Lower leg skin (tissue), 4 donors: ENCODE measurements around the gene KCNQ4. TPM values are rescaled to one million over a fixed set of nuclear protein-coding genes. Genes with fewer than 3 reads are reported as not detected.

ENCODE experiments used
- DNase-seq, 2 donors: peaks; one replicate each; pipeline ENCODE4 v3.0.0-alpha.2; 2019; ENCODE audit warnings: low spot score in 2 of 2
- H3K4me3 ChIP-seq: fragments of 200-600 bp; sonication (generic); 2 replicates; pipeline ENCODE4 v1.5.1; 2017; ENCODE audit warnings: mild to moderate bottlenecking, low read depth; ENCODE audit not compliant: poor library complexity, severe bottlenecking
- POLR2A ChIP-seq, 2 donors: fragments of 450-650 bp; IDR thresholded peaks; one replicate each; pipeline ENCODE4 v1.6.1; 2016 to 2017; ENCODE audit warnings: antibody characterized with exemption in 2 of 2, mild to moderate bottlenecking in 1 of 2, moderate library complexity in 1 of 2
- WGBS, 2 donors: methylation state at CpG; one replicate each; pipeline ENCODE4 v1.1.5; 2018; 5-methylcytosine and 5-hydroxymethylcytosine counted together
- intact Hi-C: fragments of 100-400 bp; cut with DNase I; formaldehyde crosslinking; loops from one replicate; pipeline ENCODE4 v1.15.0; 2023; ENCODE audit warnings: low total_unique reads
- total RNA-seq, 4 donors: library from RNA; depleted of rRNA; stranded (reverse); fragments of >200 nt; gene quantifications; one replicate each; pipeline ENCODE4 v1.1.0, GENCODE V29; 2016
- TF ChIP-seq, protein P1 (sequence below), 3 donors: fragments of 450-650 bp; IDR thresholded peaks; one replicate each; pipeline ENCODE4 v1.5.1; 2016; ENCODE audit warnings: antibody characterized with exemption in 3 of 3, mild to moderate bottlenecking in 3 of 3, moderate library complexity in 2 of 3

The KCNQ4 gene
- total RNA-seq, 4 donors from 2014 or later = 1.3 to 2.7 (median 2.0) TPM

DNA sequence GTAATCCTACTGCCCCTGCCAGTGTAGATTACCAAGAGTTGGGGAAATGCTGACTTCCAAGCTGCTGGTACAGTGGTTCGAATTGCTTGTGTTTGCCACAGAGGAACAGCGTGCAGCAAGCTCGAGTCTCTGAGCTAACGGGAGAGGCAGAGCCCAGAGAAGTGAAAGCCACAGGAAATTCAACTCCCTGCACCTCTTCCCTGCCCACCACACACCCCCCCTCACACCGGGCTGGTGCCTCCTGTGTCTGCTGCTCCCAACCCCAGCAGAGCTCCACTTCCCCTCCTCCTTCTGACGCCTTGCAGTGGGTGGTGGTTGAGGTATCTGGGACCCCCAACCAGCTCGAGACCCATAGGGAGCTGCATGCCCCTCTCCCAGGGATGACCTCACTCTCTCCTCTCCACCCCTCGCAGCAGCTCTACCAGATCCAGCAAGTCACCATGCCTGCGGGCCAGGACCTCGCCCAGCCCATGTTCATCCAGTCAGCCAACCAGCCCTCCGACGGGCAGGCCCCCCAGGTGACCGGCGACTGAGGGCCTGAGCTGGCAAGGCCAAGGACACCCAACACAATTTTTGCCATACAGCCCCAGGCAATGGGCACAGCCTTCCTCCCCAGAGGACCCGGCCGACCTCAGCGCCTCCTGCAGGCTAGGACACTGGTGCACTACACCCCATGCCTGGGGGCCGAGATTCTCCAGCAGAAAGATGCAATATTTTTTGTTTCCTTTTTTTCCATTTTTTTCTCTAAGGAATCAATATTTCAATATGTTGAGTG, 13.1 kb upstream of the KCNQ4 start:
- 61 to 69% methylated on average over 18 of the region's 18 CpGs for WGBS, 2 donors
- TF ChIP-seq, protein P1, sequence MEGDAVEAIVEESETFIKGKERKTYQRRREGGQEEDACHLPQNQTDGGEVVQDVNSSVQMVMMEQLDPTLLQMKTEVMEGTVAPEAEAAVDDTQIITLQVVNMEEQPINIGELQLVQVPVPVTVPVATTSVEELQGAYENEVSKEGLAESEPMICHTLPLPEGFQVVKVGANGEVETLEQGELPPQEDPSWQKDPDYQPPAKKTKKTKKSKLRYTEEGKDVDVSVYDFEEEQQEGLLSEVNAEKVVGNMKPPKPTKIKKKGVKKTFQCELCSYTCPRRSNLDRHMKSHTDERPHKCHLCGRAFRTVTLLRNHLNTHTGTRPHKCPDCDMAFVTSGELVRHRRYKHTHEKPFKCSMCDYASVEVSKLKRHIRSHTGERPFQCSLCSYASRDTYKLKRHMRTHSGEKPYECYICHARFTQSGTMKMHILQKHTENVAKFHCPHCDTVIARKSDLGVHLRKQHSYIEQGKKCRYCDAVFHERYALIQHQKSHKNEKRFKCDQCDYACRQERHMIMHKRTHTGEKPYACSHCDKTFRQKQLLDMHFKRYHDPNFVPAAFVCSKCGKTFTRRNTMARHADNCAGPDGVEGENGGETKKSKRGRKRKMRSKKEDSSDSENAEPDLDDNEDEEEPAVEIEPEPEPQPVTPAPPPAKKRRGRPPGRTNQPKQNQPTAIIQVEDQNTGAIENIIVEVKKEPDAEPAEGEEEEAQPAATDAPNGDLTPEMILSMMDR (IDR thresholded peaks at IDR 0.05) = no peak
- TF ChIP-seq POLR2A (IDR thresholded peaks at IDR 0.05) = no peak
- H3K4me3 ChIP-seq = no peak overlapping the region
- intact Hi-C loops = no loop called here
- DNase-seq = peak in 1 of 2 donors; percentile 82

DNA sequence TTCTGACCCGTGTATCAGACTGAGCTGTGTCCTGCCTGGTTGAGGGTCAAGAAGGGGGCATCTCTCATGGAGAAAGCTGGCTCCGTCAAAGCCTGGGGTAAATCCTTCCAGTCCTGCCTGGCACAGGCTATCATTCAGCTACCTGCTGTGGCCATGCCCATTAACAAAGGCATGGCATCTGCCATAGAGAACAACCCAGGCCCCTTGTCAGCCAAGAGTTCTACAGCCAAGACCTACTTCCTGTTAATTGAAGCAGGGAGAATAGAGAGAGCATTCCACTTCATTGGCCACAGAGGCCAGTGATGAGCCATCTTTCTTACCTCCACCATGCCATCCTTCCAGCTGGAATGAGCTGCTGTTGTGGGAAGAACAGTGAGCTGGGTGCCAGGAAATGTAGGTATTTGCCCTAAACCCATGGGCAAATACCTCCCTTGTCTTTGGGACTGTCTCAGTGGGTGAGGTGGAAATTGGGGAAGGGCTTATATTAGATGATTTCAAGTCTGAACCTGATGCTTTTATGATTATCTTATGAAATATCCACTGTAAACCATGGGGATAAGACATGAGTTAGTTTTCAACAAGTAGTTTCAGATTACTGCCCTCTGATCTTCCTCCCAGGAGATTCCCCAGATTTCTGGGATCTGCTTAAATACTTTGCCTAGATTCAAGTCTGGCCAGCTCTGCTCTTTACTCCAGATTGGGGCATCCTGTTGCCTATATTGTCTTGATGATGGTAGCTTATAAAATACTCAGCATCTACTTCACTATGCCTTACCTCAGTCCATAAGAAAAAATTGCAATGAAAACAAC, 11.2 kb upstream of the KCNQ4 start:
- peak in 1 of 2 donors; percentile 70 for DNase-seq
- TF ChIP-seq POLR2A (IDR thresholded peaks at IDR 0.05) = no peak
- TF ChIP-seq, protein P1 (IDR thresholded peaks at IDR 0.05) = no peak
- intact Hi-C loops = no loop called here
- 78 to 79% methylated on average over 2 of the region's 2 CpGs for WGBS, 2 donors
- H3K4me3 ChIP-seq = no peak overlapping the region

DNA sequence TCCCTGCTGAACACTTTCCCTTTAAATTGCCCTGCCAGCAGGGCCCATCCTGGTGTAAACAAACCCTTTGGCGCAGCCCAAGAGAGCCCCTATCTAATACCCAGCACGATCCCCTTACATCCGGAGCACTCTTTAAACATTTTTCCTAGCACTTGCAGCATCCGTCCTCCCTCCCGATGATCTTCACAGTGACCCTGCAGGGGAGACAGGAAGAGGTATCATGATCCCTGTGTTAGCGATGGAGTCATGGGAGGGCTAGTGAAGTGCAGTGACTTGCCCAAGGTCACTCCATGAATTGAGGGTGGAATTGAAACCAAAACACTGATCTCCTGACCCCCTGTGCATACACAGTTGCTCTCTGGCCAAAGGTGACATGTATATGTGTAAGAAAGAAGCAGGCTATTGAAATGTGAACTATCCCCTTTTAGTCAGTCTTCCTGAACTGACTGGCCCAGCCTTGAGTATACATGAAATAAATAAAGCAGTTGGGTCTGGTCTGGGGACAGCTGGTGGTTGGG, 9.8 kb upstream of the KCNQ4 start:
- TF ChIP-seq, protein P1 (IDR thresholded peaks at IDR 0.05) = no peak
- TF ChIP-seq POLR2A (IDR thresholded peaks at IDR 0.05) = no peak
- intact Hi-C loops = loop anchor here (1.0 kb wide), 1 partner anchor 180 kb away; no protein-coding TSS in a partner anchor
- no peak overlapping the region for H3K4me3 ChIP-seq
- peak in 1 of 2 donors; percentile 57 for DNase-seq
- 79 to 81% methylated on average over 6 of the region's 6 CpGs for whole genome bisulfite sequencing, 2 donors

DNA sequence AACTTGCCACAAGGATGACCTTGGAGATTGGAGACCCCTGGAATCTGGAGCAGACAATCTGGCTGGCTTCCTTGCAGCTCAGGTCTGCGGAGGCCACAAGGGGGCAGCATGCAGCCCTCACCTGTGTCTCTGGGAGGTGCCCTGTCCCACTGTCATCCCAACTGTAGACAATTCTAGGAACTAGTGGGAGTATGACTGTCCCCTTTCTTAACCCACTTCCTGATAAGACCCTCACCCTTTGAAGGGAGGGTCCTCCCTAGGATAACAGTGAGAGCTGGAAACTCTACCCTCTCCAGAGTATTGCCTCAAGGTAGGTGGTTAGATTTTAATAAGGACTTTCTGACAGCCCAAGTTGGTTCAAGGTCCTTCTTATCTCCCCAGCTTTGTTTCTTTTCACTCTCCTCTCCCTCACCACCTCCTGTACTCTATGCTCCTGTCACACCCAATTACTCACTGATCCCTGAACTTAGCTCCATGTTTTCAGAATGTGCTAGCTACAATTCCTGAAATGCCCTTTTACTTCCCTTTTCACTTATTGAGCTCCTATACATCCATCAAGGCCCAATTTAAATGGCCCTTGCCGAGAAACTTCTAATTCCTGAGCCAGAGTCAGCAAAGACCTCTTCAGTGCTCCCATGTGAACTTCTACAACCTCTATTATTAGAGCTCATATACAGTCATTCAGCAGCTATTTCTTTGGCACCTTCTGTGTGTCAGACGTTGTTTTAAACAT, 9.2 kb upstream of the KCNQ4 start:
- H3K4me3 ChIP-seq = no peak overlapping the region
- peak in 1 of 2 donors; percentile 89 for DNase-seq
- no peak for TF ChIP-seq POLR2A (IDR thresholded peaks at IDR 0.05)
- TF ChIP-seq, protein P1 (IDR thresholded peaks at IDR 0.05) = no peak
- intact Hi-C loops = loop anchor here (1.0 kb wide), 1 partner anchor 180 kb away; no protein-coding TSS in a partner anchor
- 22 to 51% methylated on average over 3 of the region's 3 CpGs for WGBS, 2 donors

DNA sequence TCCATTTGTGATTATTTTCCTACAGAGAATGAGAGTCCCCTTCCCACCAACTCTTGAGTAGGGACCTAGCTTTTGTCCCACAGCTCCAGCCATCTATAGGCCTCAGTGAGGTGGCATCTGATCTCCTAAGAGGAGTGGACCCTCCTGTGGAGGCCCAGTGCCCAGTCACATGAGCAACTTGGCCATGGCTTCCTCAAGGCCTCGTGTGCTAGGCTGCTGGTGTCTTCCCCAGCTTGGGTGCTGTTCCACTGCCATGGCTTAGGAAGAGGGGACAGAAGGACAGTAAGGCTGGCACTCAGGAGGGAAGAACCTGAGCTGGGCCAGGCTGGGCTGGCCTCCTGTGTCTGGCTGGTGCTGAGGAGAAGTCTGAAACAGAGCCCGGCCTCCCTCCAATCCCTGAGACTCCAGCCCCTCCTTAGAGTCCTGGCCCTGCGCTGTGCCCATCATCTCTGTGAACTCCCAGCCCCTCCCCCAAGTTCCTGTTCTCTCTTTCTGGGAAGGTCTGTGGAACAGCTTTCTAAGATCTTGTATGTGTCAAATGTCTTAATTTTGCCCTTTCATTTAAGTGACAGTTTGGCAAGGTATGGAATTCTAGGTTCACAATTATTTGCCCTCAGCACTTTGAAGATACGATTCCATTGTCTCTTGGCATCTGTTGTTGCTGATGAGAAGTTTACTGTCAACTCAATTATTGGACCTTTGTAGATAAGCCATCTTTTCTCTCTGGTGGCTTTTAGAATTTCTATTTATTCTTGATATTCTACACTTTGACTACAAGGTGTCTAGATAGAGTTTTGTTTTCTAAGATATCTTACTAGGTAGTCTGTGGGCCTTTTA, 7.1 kb upstream of the KCNQ4 start:
- DNase-seq = peak in 1 of 2 donors; percentile 52
- intact Hi-C loops = no loop called here
- no peak for TF ChIP-seq POLR2A (IDR thresholded peaks at IDR 0.05)
- TF ChIP-seq, protein P1 (IDR thresholded peaks at IDR 0.05) = no peak
- no peak overlapping the region for H3K4me3 ChIP-seq
- WGBS, 2 donors = 94 to 97% methylated on average over 4 of the region's 4 CpGs
